Aorta (tissue), 5 donors: ENCODE data around the gene CYP4A22. TPM values are rescaled to one million over a fixed set of nuclear protein-coding genes. Genes with fewer than 3 reads are reported as not detected.
A peak's percentile ranks its signal among the peaks of the same experiment; 100 is the strongest.

ENCODE experiments used
- ATAC-seq: fragments of 200-7000 bp; cut with Tn5 transposase; one replicate; pipeline ENCODE4 v1.9.1; 2022; ENCODE audit warnings: moderate library complexity; ENCODE audit not compliant: low FRiP score
- DNase-seq, 2 donors: peaks; one replicate each; pipeline ENCODE4 v3.0.0-alpha.2; 2020
- H3K27ac ChIP-seq, 2 donors: one replicate each; pipeline ENCODE4 v1.5.1; 2013; ENCODE audit warnings: low read length in 2 of 2, mild to moderate bottlenecking in 2 of 2, moderate library complexity in 2 of 2, control low read depth in 1 of 2, inconsistent platforms in 1 of 2, low read depth in 1 of 2
- H3K27me3 ChIP-seq, 2 donors: one replicate each; pipeline ENCODE4 v1.6.1; 2013; ENCODE audit warnings: control low read depth in 1 of 2, low read length in 1 of 2, mild to moderate bottlenecking in 1 of 2, moderate library complexity in 1 of 2; ENCODE audit not compliant: insufficient read depth in 2 of 2, control insufficient read depth in 1 of 2
- H3K36me3 ChIP-seq, 2 donors: one replicate each; pipeline ENCODE4 v1.6.1; 2013; ENCODE audit warnings: control low read depth in 1 of 2, low read length in 1 of 2, mild to moderate bottlenecking in 1 of 2; ENCODE audit not compliant: insufficient read depth in 2 of 2, control insufficient read depth in 1 of 2
- H3K4me1 ChIP-seq, 2 donors: one replicate each; pipeline ENCODE4 v1.6.1; 2013; ENCODE audit warnings: low read length in 2 of 2, control low read depth in 1 of 2, mild to moderate bottlenecking in 1 of 2, moderate library complexity in 1 of 2; ENCODE audit not compliant: insufficient read depth in 2 of 2, control insufficient read depth in 1 of 2
- H3K4me3 ChIP-seq, 2 donors: one replicate each; pipeline ENCODE4 v1.5.1; 2013; ENCODE audit warnings: low read length in 2 of 2, control low read depth in 1 of 2, mild to moderate bottlenecking in 1 of 2
- H3K9me3 ChIP-seq: one replicate; pipeline ENCODE4 v1.6.1; 2013; ENCODE audit warnings: mild to moderate bottlenecking, low read length; ENCODE audit not compliant: control insufficient read depth
- WGBS, 2 donors: extraction: QIAGEN DNeasy Blood & Tissue Kit; methylation state at CpG; one replicate each; pipeline ENCODE4 v1.1.7; 2013; 5-methylcytosine and 5-hydroxymethylcytosine counted together
- intact Hi-C, 2 donors: fragments of 100-400 bp; cut with DNase I; formaldehyde crosslinking; loops; one replicate each; pipeline versions ENCODE4 v1.14.2 to v1.15.0; 2022
- polyA plus RNA-seq, 2 donors: library from polyadenylated mRNA; stranded (reverse); fragments of 200-250 nt; gene quantifications; one replicate each; pipeline ENCODE4 v1.2.3, GENCODE V29; 2013
- total RNA-seq, 2 donors: library from RNA; stranded (reverse); fragmentation: NEBNext Ultra II Directional; extraction: Animal tissue kit (Norgen Biotek cat#: 25700); gene quantifications; one replicate each; pipeline ENCODE4 v1.2.1, GENCODE V29; 2021
- donor health status: healthy with polysubstance abuse.
- donor health status: Bipolar disorder and iron deficiency.
- donor health status: DM: no; HTN: no; CAD: no.
- donor health status: DM: no; HTN: no; CAD: no.
- donor health status: DM: yes; HTN: yes; CAD: no.

The CYP4A22 gene
- total and polyA plus RNA-seq, 4 donors, result 0.08 to 0.23 (median 0.18) TPM; not detected in 1

- no peak for ATAC-seq
- H3K4me3 ChIP-seq, result no peak overlapping the region
- no peak overlapping the region for H3K27ac ChIP-seq
- H3K27me3 ChIP-seq, result no peaks in the 10 kb centered on the region
- H3K9me3 ChIP-seq, result no peaks in the 10 kb centered on the region
- H3K36me3 ChIP-seq, result no peaks in the 10 kb centered on the region
- peak in 1 of 2 donors; percentile 66 for DNase-seq
- 95 to 96% methylated on average over 13 of the region's 13 CpGs for WGBS, 2 donors
- peaks cover 0 to 1% of the 10 kb centered on the region in 2 donors for H3K4me1 ChIP-seq
- intact Hi-C loops, result loop anchor here in 1 of 2 donors (10.0 kb wide), 1 partner anchor 518 kb away; no protein-coding TSS in a partner anchor
Observed at GRCh38 chr1:47186267-47187185, 49.3 kb downstream of the CYP4A22 start.

DNA sequence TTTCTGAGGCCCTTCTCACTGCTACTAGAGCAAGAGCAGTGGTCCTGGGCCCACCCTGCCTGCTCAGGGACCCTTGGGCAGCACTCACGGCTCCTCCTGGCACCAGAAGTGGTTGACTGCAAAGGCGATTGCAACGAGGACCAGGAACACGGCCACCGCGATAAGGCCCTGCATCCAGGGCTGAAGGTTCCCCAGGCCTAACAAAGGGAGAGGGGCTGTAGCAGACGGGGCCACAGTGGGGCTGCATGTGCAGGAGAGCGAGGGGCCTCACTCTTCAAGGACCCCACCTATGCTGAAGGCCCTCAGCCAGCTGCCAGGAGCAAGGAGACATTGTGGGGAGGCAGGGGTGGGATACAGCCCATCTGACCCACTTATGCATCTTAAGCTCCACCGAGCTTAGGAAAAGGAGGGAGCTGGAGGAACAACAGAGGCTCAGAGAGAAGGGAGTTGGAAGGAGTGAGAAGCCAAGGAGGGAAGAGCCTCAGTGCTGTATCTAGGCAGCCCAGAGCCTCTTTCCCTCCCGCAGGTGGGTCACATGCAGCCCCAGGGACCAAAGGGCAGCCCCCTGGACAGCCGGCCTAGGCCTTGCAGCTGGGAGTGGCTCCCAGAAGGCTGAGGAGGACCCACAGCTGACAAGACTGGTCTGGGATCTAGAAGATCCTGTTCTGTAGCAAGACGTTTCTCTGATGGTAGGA lies 50.1 kb downstream of the CYP4A22 start:
- WGBS, 2 donors, result 86 to 89% methylated on average over 12 of the region's 12 CpGs
- peak in 1 of 2 donors; percentile 66 for DNase-seq
- Histone ChIP-seq H3K9me3 (no peaks in the 10 kb centered on the region), H3K27ac (no peak overlapping the region), H3K4me3 (no peak overlapping the region), H3K27me3 (no peaks in the 10 kb centered on the region), H3K36me3 (no peaks in the 10 kb centered on the region), H3K4me1 (peaks cover 0 to 3% of the 10 kb centered on the region in 2 donors)
- intact Hi-C loops, result loop anchor here in 1 of 2 donors (10.0 kb wide), 1 partner anchor 517 kb away; no protein-coding TSS in a partner anchor
- ATAC-seq, result no peak

GRCh38 chr1:47187926-47188250 lies 50.6 kb downstream of the CYP4A22 start:
- 94 to 95% methylated on average over 2 of the region's 2 CpGs for WGBS, 2 donors
- Histone ChIP-seq H3K36me3 (no peaks in the 10 kb centered on the region), H3K9me3 (no peaks in the 10 kb centered on the region), H3K4me1 (peaks cover 0 to 3% of the 10 kb centered on the region in 2 donors), H3K27ac (no peak overlapping the region), H3K27me3 (no peaks in the 10 kb centered on the region), H3K4me3 (no peak overlapping the region)
- intact Hi-C loops, result loop anchor here in 1 of 2 donors (10.0 kb wide), 1 partner anchor 517 kb away; no protein-coding TSS in a partner anchor
- no peak for ATAC-seq
- no peak for DNase-seq

GRCh38 chr1:47188791-47189785 lies 51.8 kb downstream of the CYP4A22 start:
- H3K4me1 ChIP-seq, result peaks cover 0 to 3% of the 10 kb centered on the region in 2 donors
- ATAC-seq (no peak), DNase-seq (peak in 1 of 2 donors; percentile 58)
- H3K36me3 ChIP-seq, result no peaks in the 10 kb centered on the region
- H3K9me3 ChIP-seq, result no peaks in the 10 kb centered on the region
- H3K27me3 ChIP-seq, result no peaks in the 10 kb centered on the region
- intact Hi-C loops, result loop anchor here in 1 of 2 donors (10.0 kb wide), 1 partner anchor 516 kb away; no protein-coding TSS in a partner anchor
- WGBS, 2 donors, result 82 to 83% methylated on average over 7 of the region's 7 CpGs
- H3K27ac ChIP-seq, result peak overlapping the region in 1 of 2 donors; percentile 83
- H3K4me3 ChIP-seq, result no peak overlapping the region

- peak within 1 kb of the TSS; percentile 17 to 83 for H3K27ac ChIP-seq
- H3K4me3 ChIP-seq, result no peak within 1 kb of the TSS
- no peaks in the 10 kb centered on the region for H3K27me3 ChIP-seq
- H3K4me1 ChIP-seq, result peaks cover 0 to 3% of the 10 kb centered on the region in 2 donors
- intact Hi-C loops, result loop anchor here (5.0 to 10.0 kb wide), 5 partner anchors 127 to 537 kb away; no protein-coding TSS in a partner anchor
- H3K36me3 ChIP-seq, result no peaks in the 10 kb centered on the region
- peak; percentile 90 for ATAC-seq
- peak; percentile 94 for DNase-seq
- no peaks in the 10 kb centered on the region for H3K9me3 ChIP-seq
- 12 to 14% methylated on average over 16 of the region's 16 CpGs for WGBS, 2 donors
Observed at GRCh38 chr1:47189844-47190508, 52.7 kb downstream of the CYP4A22 start, which contains the start of gene PDZK1IP1. Gene PDZK1IP1 (minus strand): TSS chr1:47190036. CDS start chr1:47189932, 104 bp downstream.

DNA sequence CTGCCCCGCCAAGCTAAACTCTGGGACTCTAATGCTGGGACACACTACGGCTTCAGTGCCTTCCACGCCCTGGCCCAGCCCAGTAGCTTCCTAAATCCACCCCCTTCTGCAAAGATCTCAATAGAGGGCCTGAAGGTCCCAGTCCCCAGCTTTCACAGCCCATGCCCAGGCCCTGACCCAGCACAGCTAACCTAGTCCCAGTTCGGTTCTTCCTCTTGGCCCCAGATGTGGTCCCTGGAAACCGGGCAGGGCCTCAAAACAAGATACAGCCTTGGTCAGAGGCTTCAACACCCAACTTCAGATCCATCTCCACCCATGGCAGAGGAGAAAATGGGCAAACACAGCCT lies 53.2 kb downstream of the CYP4A22 start:
- H3K4me1 ChIP-seq, result peaks cover 0 to 3% of the 10 kb centered on the region in 2 donors
- WGBS, 2 donors, result 17 to 19% methylated on average over 5 of the region's 5 CpGs
- H3K4me3 ChIP-seq, result no peak overlapping the region
- H3K9me3 ChIP-seq, result no peaks in the 10 kb centered on the region
- DNase-seq (no peak), ATAC-seq (no peak)
- H3K27ac ChIP-seq, result peak overlapping the region; percentile 17 to 74
- H3K36me3 ChIP-seq, result no peaks in the 10 kb centered on the region
- intact Hi-C loops, result loop anchor here (5.0 kb wide), 4 partner anchors 127 to 537 kb away; no protein-coding TSS in a partner anchor
- no peaks in the 10 kb centered on the region for H3K27me3 ChIP-seq

- H3K27ac ChIP-seq, result peak overlapping the region; percentile 17 to 74
- H3K9me3 ChIP-seq, result no peaks in the 10 kb centered on the region
- peaks cover 0 to 3% of the 10 kb centered on the region in 2 donors for H3K4me1 ChIP-seq
- H3K27me3 ChIP-seq, result no peaks in the 10 kb centered on the region
- intact Hi-C loops, result loop anchor here (5.0 kb wide), 4 partner anchors 126 to 536 kb away; no protein-coding TSS in a partner anchor
- peak in 1 of 2 donors; percentile 60 for DNase-seq
- ATAC-seq, result no peak
- no peaks in the 10 kb centered on the region for H3K36me3 ChIP-seq
- WGBS, 2 donors, result 95 to 98% methylated on average over 6 of the region's 6 CpGs
- H3K4me3 ChIP-seq, result no peak overlapping the region
Observed at GRCh38 chr1:47190857-47191256, 53.6 kb downstream of the CYP4A22 start.
